A673 (cell line): ENCODE measurements around the gene ICOSLG.

Experiments
- CTCF ChIP-seq: fragments of 300-800, 200-600 bp; sonication (generic); conservative IDR thresholded peaks from 2 replicates; pipeline ENCODE4 v1.5.1; 2017; ENCODE audit warnings: low read depth, mild to moderate bottlenecking, antibody characterized with exemption, low read length, moderate library complexity, mixed read lengths
- EZH2 ChIP-seq: fragments of 200-600 bp; sonication (generic); IDR thresholded peaks from 2 replicates; pipeline ENCODE4 v1.6.1; 2017; ENCODE audit warnings: borderline replicate concordance, low read depth, mild to moderate bottlenecking, mixed read lengths, antibody characterized with exemption, low read length; ENCODE audit not compliant: poor library complexity, severe bottlenecking

DNA sequence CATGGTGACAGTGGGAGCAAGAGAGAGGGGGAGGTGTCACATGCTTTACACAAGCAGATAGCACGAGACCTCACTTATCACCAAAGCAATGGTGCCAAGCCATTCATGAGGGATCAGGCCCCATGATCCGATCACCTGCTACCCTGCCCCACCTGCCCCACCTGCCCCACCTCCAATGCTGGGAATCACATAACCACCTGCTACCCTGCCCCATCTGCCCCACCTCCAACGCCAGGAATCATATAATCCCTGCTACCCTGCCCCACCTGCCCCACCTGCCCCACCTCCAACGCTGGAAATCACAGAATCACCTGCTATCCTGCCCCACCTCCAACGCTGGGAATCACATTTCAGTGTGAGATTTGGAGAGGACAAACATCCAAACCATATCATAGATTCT lies 34.3 kb upstream of the ICOSLG start:
- TF ChIP-seq CTCF, result no peak
- TF ChIP-seq EZH2, result no peak
